Ammon's horn (tissue), 1 donor: ENCODE data around the gene TMEM92.
"Not testable (repeated sequence)": the region's sequence is repeated elsewhere in the genome, so short reads cannot be mapped to it uniquely, and the experiment has no call there.

Experiments used
- DNase-seq: peaks from one replicate; pipeline ENCODE4 v3.0.0-alpha.2; 2016; ENCODE audit warnings: low spot score

Gene TMEM92

DNA sequence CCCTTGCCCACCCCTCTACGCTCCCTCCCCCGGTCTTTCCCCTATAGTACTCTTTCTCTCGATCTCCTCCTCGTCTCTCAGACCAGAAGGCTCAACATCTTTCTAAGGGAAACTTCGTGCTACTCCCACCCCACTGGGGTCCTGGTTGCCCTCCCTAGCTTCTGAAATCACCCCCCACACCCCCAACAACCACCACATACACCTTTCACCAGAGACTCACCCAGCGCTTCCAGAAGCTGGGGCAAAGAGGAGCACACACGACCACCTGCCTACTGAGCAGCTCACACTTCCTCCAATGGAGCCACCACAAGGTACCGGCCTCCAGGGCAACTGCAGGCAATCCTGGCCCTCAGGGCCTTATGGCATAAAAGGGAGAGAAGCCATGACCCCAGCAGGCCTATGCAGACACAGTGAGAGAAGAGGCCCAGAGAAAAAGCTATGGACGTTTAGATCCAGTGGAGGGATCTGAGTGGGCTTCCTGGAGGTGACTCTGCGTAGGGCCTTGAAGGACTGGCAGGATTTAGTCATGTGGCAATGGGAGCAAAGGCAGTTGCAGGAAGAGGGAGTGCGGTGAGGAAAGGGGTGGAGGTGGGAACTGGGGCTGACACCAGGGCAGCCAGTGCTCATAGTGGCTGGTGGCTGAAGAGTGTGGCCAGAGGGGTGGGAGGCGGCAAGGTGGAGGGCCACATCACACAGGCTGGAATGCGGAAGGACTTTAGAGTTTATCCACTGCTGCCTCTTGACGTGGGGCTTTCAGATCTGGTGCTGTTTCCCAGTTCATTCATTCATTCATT, 12.1 kb upstream of the TMEM92 start:
- DNase-seq = no peak

DNA sequence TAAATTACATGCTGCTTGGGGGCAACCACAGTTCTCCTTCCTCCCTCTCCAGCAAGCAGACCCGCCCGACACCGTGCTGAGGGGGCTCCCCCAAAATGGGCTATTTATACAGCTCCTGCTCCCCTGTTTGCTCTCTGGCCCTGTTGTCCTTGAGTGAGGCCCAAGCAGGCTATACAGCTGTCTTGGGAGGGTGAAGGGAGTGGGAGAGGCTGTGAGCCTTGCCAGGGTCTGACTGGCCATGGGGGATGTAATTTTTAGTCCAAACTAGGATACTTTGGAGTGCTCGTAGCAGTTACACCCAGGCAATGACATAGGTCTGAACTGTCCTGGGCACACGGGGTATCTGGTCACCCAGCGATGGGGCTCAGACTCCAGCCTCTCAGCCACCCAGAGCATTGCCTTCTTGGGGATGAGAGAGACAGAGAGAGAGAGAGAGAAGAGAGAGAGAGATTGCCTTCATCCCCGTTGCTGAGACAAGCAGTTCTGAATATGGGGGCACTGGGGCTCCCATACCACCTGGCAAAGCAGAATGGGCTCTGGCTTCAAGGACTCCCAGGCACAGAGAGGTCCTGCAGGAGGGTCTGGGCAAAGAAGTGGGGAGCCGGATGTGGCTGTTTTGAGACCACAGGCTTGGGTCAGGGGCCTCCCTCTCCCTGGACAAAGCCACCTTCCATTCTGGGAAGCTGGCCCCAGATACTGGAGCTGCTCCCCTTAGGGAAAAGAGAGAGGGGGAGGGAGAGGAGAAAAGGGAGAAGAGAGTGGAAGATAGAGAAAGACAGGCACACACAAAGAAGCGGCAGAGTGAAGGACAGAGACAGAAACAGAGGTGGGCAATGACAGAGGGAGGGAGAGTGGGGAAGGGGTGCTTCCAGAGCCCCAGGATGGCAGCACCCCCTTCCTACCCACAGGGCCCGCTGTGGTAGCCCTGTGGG, 10.7 kb upstream of the TMEM92 start:
- no peak for DNase-seq

DNA sequence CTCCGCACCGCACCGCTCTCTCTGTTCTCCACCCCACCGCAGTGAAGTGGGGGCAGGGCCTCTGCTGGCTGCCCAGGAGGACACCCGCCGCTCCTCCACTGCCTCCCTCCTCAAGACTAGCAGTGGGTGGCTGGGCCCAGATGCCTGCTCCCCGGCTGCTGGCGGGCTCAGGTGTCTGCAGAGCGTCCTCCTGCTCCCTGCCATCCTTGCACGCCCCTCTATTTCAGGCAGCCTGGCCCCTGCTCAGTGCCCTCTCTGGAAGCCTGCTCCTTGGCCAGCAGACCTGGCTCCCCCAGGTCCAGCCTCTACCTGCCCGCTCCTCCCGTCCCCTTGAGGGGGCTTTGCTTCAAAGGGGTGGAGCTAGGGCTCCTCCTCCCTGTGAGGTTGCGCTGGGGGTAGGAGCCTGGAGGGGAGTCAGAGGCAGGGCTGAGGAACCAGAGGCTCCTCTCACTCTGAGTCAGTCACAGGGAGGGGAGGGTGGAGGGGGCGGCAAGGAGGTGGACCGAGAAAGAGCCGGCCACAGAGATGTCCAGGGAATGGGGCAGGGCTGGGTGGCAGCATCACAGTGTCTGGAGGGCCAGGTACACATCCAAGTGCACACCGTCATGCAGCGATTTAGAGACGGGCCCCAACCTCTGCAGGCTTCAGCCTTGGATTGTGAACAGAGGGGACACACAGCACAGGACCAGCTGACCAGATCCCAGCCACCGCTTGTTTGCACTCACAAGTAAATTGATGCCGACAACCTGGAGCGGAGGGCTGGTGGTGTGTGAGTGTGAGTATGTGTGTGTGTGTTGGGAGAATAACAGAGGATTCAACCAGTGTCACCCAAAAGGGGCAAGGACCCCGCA, 9.8 kb upstream of the TMEM92 start:
- no peak for DNase-seq

DNA sequence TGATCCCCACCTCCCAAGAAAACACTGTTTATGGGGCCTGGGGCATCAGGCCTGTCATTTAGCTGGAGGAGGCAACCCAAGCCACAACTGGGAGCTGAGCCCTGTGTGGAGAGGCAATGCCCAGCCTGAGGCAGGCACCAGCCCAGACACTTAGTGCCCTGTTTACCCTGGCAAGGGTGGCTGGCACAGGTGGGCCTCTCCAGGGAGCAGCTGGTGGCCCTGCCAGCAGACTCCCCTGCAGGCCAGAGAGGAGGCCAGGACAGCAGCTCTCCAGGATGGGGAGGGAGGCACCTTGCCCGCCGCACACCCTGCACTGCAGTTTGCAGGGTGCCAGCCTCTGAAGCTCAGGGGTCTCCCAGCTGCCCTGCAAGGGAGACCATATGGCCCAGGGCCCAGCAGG, 9.1 kb upstream of the TMEM92 start:
- DNase-seq = no peak

DNA sequence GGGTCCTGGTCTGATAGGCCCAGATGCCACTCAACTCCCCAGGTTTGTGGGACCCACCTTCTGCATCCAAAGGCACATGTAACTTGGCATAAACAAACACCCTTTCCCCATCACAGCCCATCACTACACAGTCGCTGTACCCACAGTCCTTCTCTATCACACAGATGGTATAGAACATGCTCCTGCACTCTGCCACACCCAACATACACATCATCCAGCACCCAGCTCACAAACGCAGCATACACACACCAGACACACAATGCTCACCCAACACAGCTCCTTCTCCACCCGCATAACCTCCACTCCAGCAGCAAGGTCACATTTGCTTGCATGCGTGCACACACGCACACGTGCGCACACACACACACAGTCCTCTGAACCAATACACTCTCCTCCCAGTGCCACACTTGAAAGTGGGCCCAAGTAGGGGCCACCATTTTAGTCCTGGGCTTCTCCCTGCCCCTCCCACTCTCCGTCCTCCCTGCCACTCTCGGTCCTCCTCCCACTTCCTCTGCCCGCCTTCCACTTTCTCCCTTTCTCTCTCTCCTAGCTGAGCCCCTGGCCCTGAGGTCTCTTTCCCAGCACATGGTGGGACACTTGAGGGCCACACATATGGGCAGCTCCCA, 8.5 kb upstream of the TMEM92 start:
- DNase-seq = no peak

DNA sequence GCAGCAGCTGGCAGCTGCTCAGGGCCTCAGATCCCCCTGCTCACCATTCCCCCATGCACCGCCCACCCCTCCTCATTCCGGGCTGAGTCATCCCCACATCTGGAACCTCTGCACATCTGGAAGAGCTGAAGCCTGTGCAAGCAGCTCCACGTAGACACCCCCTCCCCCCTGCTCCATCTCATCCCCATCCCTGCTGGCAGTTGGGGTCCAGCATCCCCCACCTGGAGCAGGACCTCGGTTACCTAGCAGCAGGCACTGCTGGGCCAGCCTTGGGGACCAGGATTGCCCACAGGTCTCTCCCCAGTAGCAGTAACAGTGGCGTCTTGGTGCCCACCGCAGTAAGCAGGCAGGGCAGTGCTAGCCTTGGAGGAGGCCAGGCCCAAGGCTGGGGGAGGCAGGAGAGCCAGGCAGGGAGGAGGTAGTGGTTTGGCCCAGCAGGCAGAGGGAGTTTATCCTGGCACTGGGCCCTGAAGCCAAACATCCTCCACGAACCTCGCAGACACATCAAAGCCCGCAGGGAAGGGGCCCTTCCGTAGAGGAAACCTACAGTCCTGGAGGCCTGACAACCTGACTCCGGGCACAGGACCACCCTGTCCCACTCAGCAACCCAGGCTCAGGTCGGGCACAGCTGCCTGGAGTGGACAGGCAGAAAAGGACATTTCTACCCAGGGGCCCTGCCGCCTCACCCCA, 7.7 kb upstream of the TMEM92 start:
- no peak for DNase-seq

DNA sequence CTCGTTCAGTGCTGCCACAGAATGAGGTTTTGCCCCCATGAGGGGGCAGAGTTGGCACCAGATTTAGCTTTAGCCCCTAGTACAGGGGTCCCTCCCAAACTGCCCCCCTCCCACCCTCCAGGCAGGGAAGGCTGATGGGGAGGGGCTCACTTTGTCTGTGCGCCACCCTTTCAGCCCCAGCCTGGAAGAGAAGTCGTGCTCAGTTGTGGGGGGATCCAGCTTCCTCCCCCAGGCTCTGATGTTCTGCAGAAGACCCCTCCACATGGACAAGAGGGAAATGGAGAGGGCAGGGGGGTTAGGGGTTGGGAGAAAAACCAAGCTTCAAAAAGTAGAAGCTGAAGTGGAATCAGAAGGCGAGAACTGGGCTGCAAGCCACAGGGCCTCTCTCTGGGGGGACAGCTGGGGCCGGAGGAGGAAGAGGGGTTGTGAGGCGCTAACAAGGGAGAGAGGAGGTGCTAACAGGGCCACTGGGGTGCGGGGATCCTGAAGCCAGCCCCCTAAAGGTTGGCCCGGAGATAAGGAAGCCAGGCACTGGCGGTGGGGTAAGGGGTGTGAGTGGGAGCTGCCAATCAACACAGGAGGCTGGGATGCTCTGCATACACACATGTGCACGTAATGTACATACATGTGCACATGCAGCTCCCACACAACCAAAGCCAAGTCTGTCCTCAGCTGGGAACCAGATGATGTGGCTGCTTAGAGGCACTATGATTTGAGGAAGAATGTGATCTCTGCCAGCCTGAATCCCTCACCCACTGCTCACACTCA, 7.0 kb upstream of the TMEM92 start:
- DNase-seq = no peak

DNA sequence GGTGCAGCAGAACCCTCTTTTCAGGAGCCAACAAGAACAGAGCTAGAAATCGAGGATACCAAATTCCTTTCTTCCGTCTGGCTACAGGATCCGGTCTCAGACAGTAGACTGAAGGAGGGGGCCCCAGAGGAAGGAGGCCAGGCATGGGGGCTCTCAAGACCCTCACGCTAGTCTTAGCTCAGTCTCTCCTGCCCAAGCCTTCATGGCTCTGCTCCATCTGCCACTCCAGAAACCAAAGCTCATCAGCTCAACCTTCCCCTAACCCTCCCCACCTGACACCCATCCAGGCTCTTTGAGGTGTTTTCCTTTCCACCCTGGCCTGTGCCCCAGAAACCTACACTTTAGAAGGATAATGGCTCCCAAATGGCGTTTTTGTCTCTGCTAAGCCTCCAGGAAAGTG, 6.2 kb upstream of the TMEM92 start:
- DNase-seq = no peak

DNA sequence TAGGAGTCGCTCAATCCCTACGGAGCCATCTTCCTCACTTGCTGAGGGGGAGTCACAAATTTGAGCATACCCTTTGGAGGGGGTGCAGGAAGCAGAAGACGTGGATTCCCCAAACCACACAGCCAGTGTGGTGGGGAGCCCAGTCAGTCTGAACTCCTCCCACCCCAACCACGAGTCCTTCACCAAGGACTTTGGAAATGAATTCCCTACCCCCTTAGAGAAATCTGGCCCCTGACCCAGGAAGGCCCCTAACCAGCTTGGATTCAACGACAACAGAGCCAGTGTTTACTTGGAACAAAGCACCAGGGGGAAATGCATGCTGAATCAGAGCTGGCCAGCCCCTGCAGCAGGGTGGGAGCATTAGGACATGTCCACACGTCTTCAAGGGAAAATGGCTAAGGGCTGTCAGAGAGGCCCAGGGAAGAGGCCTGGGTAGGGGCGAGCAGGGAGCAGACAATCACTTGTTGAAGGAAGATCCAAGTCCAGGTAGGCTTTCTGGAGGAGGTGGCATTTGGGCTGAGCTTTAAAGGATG, 5.5 kb upstream of the TMEM92 start:
- DNase-seq = no peak

DNA sequence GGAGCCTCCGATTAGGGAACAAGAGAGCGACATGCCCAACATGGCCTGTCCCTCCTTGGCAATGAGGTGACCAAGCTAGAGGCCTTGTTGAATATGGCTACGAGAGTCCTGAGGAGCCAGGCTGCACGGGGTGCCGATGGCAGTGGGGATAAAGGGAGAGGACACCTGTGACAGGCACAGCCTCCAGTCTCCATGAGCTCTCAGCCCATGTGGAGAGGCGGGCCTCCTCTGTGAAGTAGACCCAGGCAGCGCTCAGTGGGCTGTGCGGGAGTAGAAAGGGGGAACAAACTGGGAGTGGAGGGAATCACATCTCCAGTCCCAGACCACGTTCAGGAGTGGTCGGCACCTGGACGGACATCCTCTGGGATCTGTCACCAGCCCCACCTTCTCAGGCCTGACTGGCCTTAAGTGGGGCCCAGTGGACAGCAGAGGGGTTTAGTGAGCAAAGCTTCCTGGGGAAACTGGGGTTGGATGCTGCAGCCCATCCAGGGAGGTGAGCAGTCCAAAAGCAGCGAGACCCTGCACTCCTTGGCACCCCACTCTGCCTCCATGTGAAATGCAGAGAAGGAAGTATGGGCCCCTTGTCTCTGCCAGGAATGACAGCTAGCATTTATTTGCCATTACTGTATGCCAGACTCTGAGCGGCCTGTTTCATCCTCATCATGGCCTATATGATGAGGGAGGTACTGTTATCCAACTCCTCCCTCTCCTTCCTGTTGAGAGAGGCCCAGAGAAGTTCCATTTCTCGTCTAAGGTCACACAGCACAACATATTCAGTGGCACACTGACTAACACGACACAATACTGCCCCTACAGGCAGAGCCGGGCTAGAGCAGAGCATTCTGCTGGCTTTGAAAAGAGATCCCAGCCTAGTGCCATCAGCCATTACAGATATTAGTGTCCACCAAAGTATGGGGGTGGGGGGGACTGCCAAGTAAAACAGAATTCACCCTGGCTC, 4.5 kb upstream of the TMEM92 start:
- DNase-seq = peak; percentile 56

DNA sequence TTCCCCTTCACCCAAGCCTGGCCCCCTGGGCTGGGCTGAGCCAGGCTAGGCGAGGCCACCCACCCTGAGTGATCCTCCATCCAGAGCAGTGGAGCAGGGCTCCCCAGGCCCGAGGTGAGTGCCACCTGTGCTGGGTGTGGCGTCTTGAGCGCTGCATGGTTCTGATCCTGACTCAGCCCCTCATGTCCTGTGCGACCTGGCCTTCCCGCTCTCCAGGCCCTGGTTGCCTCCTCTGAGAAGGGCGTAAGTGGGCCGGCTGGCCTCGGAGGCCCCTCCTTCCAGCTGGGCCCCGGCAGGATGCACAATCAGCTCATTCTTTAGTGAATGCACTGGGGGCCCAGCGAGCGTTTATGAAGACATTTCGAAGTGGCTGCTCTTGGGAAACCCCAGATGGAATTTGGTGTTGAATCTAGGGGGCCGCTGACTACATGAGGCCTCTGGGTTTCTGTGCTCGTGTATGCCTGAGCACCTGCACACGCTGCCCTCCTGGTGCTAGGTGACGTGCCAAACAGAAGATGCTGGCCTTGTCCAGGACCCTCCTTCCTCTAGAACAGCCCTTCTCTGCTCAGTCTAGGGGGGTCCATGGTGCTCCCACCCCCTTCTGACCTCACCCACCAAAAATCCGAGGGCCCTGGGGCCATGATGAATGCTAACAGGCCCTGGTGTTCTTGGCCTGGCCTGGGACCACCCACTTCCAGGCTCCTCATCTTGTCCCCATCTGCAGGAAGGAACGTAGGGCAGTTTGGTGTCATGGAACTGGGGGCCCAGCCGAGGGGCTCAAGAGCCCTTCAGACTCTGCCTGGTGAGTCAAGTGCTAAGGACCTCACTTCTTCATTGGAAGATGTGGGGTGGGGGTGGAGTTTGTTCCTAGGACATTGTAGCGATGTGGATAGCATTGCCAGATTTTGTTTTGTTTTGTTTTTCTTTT, 3.6 kb upstream of the TMEM92 start:
- no peak for DNase-seq

DNA sequence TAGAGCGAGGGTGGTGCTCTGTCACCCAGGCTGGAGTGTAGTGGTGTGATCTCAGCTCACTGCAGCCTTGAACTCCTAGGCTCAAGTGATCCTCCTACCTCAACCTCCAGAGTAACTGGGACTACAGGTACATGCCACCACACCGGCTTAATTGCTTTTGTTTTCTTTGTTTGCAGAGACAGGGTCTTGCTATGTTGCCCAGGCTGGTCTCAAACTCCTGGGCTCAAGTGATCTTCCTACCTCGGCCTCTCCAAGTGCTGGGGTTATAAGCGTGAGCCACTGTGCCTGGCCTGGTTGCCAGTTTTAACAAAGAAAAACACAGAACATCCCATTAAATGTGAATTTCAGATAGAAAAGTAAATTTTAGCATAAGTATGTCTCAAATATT, 2.9 kb upstream of the TMEM92 start:
- not testable (repeated sequence) for DNase-seq

DNA sequence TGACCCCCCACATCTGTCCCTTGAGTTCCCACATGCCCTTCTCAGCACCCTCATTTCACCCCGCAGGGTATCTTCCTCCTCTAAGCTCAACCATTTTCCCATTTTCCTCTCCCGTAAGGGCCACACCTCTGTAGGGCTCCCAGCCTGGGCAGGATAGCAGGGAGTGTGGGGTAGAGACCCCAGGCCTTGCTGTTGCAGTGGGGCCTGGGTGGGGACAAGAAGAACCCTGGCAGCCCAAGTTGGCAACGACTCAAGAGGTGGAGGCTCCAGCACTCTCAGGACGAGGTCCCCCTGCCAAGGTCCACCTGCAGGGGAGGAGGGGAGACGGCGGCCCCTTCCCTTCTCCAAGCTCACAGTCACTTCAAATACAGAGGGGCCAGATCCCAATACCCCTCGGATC, 2.0 kb upstream of the TMEM92 start:
- DNase-seq = no peak

DNA sequence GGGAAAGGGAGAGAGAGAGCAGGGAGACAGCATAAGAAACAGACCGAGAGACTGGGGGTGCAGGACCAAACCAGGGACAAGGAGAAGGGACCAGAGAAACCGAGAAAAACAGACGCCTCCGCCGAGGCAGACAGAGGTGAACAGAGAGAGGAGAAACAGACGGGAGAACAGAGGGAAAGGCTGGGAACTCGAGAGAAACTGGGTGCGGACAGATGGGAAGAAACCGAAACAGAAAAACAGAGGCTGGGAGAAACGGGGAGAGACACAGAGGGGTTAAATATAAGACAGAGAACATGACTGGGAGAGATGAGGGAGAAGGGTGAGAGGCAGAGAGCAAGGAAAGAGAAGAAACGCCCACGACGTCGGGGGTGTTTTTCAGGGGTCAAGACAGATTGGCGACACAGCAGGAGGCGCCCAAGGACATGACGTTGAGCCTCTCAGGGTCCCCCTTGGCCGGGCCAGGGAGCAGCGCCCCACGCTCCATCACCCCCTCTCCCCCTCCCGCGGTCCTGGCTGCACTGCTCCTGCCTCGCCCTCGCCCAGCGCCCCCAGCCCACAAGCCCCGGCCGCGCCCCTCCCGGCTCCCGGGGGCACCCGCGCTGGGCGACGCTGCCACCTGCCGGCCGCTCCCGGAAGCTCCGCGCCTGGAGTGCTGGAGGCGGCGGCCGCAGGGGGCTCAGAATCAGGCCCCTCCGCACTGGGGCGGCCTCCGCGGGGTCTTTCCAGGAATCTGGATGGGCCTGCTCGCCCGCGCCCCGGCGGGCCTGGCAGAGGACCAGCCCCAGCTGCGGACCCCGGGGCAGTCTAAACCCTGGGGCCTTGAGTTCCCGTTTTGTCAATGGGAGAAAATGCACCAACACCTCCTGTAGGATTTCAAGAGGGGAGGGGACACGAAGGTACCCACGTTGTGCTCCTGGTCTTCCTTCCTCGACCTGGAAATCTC, 1.3 kb upstream of the TMEM92 start:
- DNase-seq = no peak

DNA sequence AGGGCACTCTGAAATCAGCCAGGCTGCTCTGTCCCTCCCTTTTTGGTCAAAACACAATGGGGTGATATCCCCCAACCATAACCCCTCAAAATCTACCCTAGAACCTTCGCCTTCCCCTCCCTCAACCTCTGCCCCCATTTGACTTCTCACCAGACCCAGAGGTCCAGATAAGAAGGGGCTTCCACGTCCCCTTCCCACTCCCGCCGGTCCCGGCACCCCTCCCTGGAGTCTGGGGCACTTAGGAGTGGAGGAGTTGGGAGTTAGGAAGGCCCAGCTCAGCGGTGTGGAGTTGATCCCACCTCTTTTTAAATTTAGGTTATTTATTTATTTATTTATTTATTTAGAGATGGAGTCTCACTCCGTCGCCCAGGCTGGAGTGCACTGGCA, 619 bp upstream of the TMEM92 start:
- DNase-seq = no peak

DNA sequence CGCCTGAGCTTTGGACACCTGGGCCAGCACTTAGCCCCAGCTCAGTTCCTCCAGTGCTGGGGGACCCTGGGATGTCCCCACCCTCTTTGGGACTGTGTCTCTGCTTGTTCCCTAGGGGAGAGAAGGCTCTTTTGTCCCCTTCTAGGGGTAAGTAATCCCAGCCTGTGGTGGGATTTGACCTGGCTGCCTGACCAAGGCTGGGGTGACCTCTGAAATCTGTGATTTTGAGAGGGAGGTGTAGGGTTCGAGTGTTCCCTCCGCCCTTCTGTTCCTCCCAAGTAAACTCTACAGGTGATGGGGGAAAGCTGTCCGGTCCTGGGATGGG, 593 bp downstream of the TMEM92 start:
- no peak for DNase-seq

DNA sequence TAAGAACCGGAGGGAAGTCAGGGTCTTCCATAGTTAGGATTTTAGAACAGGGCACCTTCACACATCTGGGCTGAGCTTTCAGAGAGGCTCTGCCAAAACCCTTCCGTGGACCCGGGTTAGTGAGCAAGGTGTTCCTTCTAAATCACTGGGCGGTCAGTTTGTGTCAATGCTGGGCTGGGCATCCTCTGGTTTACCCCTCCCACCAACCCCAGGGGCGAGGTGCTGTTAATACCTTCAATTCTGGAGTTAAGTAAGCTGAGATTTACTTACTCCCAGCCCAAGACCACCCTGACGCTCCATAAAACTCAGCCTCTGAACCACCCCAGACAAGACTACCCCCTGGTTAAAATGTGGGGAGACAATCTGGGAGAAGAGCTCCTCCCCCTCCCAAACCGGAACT, 1.0 kb downstream of the TMEM92 start:
- no peak for DNase-seq
